ENCODE data around the gene ENPP3.

The ENPP3 gene

GRCh38 chr6:131642987-131643611 is 6.0 kb downstream of the ENPP3 start:
- no peak for DNase-seq (ENCODE audit: low read depth)

GRCh38 chr6:131643855-131644460 is 6.9 kb downstream of the ENPP3 start:
- no peak for DNase-seq (ENCODE audit: low read depth)

- no peak for DNase-seq (ENCODE audit: low read depth)
Measured at GRCh38 chr6:131644921-131645320, 7.8 kb downstream of the ENPP3 start.

GRCh38 chr6:131645846-131646245 is 8.7 kb downstream of the ENPP3 start:
- DNase-seq (ENCODE audit: low read depth), result no peak

- no peak for DNase-seq (ENCODE audit: low read depth)
Measured at GRCh38 chr6:131646249-131646670, 9.2 kb downstream of the ENPP3 start.

- DNase-seq (ENCODE audit: low read depth), result no peak
Measured at GRCh38 chr6:131651782-131652181, 14.7 kb downstream of the ENPP3 start.

- no peak for DNase-seq (ENCODE audit: low read depth)
Measured at GRCh38 chr6:131652472-131652871, 15.4 kb downstream of the ENPP3 start.

- DNase-seq (ENCODE audit: low read depth), result no peak
Measured at GRCh38 chr6:131654326-131654725, 17.2 kb downstream of the ENPP3 start.

GRCh38 chr6:131655387-131655786 is 18.3 kb downstream of the ENPP3 start:
- no peak for DNase-seq (ENCODE audit: low read depth)

- DNase-seq (ENCODE audit: low read depth), result no peak
Measured at GRCh38 chr6:131655951-131656350, 18.8 kb downstream of the ENPP3 start.

GRCh38 chr6:131656667-131657066 is 19.6 kb downstream of the ENPP3 start:
- DNase-seq (ENCODE audit: low read depth), result no peak

- DNase-seq (ENCODE audit: low read depth), result no peak
Measured at GRCh38 chr6:131657222-131657621, 20.1 kb downstream of the ENPP3 start.

- peak; percentile 47 for DNase-seq (ENCODE audit: low read depth)
Measured at GRCh38 chr6:131657630-131658111, 20.6 kb downstream of the ENPP3 start.

- DNase-seq (ENCODE audit: low read depth), result no peak
Measured at GRCh38 chr6:131658287-131658686, 21.2 kb downstream of the ENPP3 start.

GRCh38 chr6:131660195-131660594 is 23.1 kb downstream of the ENPP3 start:
- DNase-seq (ENCODE audit: low read depth), result no peak

GRCh38 chr6:131663578-131664165 is 26.6 kb downstream of the ENPP3 start:
- no peak for DNase-seq (ENCODE audit: low read depth)

- DNase-seq (ENCODE audit: low read depth), result no peak
Measured at GRCh38 chr6:131669891-131670290, 32.8 kb downstream of the ENPP3 start.

- no peak for DNase-seq (ENCODE audit: low read depth)
Measured at GRCh38 chr6:131673184-131673583, 36.1 kb downstream of the ENPP3 start.

- no peak for DNase-seq (ENCODE audit: low read depth)
Measured at GRCh38 chr6:131678442-131678841, 41.3 kb downstream of the ENPP3 start.

- DNase-seq (ENCODE audit: low read depth), result no peak
Measured at GRCh38 chr6:131680868-131681267, 43.8 kb downstream of the ENPP3 start.

GRCh38 chr6:131681585-131681984 is 44.5 kb downstream of the ENPP3 start:
- no peak for DNase-seq (ENCODE audit: low read depth)

- no peak for DNase-seq (ENCODE audit: low read depth)
Measured at GRCh38 chr6:131682442-131682841, 45.3 kb downstream of the ENPP3 start.

GRCh38 chr6:131683479-131683878 is 46.4 kb downstream of the ENPP3 start:
- no peak for DNase-seq (ENCODE audit: low read depth)
